ENCODE results near the gene ZNF385D. TPM values are rescaled to one million over a fixed set of nuclear protein-coding genes. Genes with fewer than 3 reads are reported as not detected.

ZNF385D gene
- total RNA-seq, 1 donor from 2014 or later, result 13.5 TPM

- Histone ChIP-seq H3K27me3 (no peaks in the 10 kb centered on the region), H3K4me3 (no peak overlapping the region), H3K36me3 (no peaks in the 10 kb centered on the region), H3K9me3 (no peaks in the 10 kb centered on the region), H3K27ac (no peak overlapping the region), H3K4me1 (no peaks in the 10 kb centered on the region)
- TF ChIP-seq POLR2AphosphoS5 (IDR thresholded peaks at IDR 0.05; ENCODE audit: insufficient read depth in 1 of 2, low read depth in 1 of 2) (no peak), POLR2A (IDR thresholded peaks at IDR 0.05) (no peak)
- intact Hi-C loops (cut with DNase I), result no loop called here
- DNase-seq (ENCODE audit: extremely low spot score in 2 of 2), result no peak
Measured at GRCh38 chr3:21641959-21642358, 109.1 kb downstream of the ZNF385D start.

GRCh38 chr3:21638488-21638887, 112.5 kb downstream of the ZNF385D start:
- Histone ChIP-seq H3K9me3 (no peaks in the 10 kb centered on the region), H3K4me1 (no peaks in the 10 kb centered on the region), H3K36me3 (no peaks in the 10 kb centered on the region), H3K27me3 (no peaks in the 10 kb centered on the region), H3K4me3 (no peak overlapping the region), H3K27ac (no peak overlapping the region)
- intact Hi-C loops (cut with DNase I), result no loop called here
- DNase-seq (ENCODE audit: extremely low spot score in 2 of 2), result no peak
- TF ChIP-seq POLR2AphosphoS5 (IDR thresholded peaks at IDR 0.05; ENCODE audit: insufficient read depth in 1 of 2, low read depth in 1 of 2), result no peak
- TF ChIP-seq CTCF (IDR thresholded peaks at IDR 0.05), result no peak
- no peak for TF ChIP-seq POLR2A (IDR thresholded peaks at IDR 0.05)

GRCh38 chr3:21634112-21634511, 116.9 kb downstream of the ZNF385D start:
- no peak for TF ChIP-seq POLR2AphosphoS5 (IDR thresholded peaks at IDR 0.05; ENCODE audit: insufficient read depth in 1 of 2, low read depth in 1 of 2)
- no peak for DNase-seq (ENCODE audit: extremely low spot score in 2 of 2)
- no peaks in the 10 kb centered on the region for H3K9me3 ChIP-seq
- no peaks in the 10 kb centered on the region for H3K27me3 ChIP-seq
- H3K36me3 ChIP-seq, result no peaks in the 10 kb centered on the region
- H3K27ac ChIP-seq, result no peak overlapping the region
- intact Hi-C loops (cut with DNase I), result no loop called here
- no peaks in the 10 kb centered on the region for H3K4me1 ChIP-seq
- no peak overlapping the region for H3K4me3 ChIP-seq

GRCh38 chr3:21624524-21624923, 126.5 kb downstream of the ZNF385D start:
- DNase-seq (ENCODE audit: extremely low spot score in 2 of 2), result no peak
- Histone ChIP-seq H3K4me1 (no peaks in the 10 kb centered on the region), H3K4me3 (no peak overlapping the region), H3K27ac (no peak overlapping the region), H3K9me3 (no peaks in the 10 kb centered on the region), H3K27me3 (no peaks in the 10 kb centered on the region), H3K36me3 (no peaks in the 10 kb centered on the region)
- TF ChIP-seq CTCF (IDR thresholded peaks at IDR 0.05) (no peak), POLR2AphosphoS5 (IDR thresholded peaks at IDR 0.05; ENCODE audit: insufficient read depth in 1 of 2, low read depth in 1 of 2) (peak in 1 of 2 donors; percentile 62)
- intact Hi-C loops (cut with DNase I), result no loop called here

GRCh38 chr3:21621181-21621651, 129.8 kb downstream of the ZNF385D start:
- Histone ChIP-seq H3K36me3 (no peaks in the 10 kb centered on the region), H3K27ac (no peak overlapping the region), H3K4me1 (no peaks in the 10 kb centered on the region), H3K9me3 (no peaks in the 10 kb centered on the region), H3K4me3 (no peak overlapping the region), H3K27me3 (no peaks in the 10 kb centered on the region)
- no peak for TF ChIP-seq POLR2AphosphoS5 (IDR thresholded peaks at IDR 0.05; ENCODE audit: insufficient read depth in 1 of 2, low read depth in 1 of 2)
- intact Hi-C loops (cut with DNase I), result no loop called here
- no peak for DNase-seq (ENCODE audit: extremely low spot score in 2 of 2)

- no peak overlapping the region for H3K27ac ChIP-seq
- no peaks in the 10 kb centered on the region for H3K9me3 ChIP-seq
- H3K4me1 ChIP-seq, result no peaks in the 10 kb centered on the region
- TF ChIP-seq CTCF (IDR thresholded peaks at IDR 0.05) (no peak), POLR2AphosphoS5 (IDR thresholded peaks at IDR 0.05; ENCODE audit: insufficient read depth in 1 of 2, low read depth in 1 of 2) (no peak), POLR2A (IDR thresholded peaks at IDR 0.05) (no peak)
- H3K36me3 ChIP-seq, result no peaks in the 10 kb centered on the region
- DNase-seq (ENCODE audit: extremely low spot score in 2 of 2), result no peak
- H3K27me3 ChIP-seq, result no peaks in the 10 kb centered on the region
- intact Hi-C loops (cut with DNase I), result no loop called here
- no peak overlapping the region for H3K4me3 ChIP-seq
Measured at GRCh38 chr3:21620511-21621155, 130.4 kb downstream of the ZNF385D start.
